K562 (cell line): ENCODE results near the gene FAM120B. TPM values are rescaled to one million over a fixed set of nuclear protein-coding genes. Genes with fewer than 3 reads are reported as not detected.
A peak's percentile ranks its signal among the peaks of the same experiment; 100 is the strongest.

Experiments used
- ATAC-seq: fragments of 200-7000 bp; cut with Tn5 transposase; 3 replicates; pipeline ENCODE4 v1.9.1; 2020; ENCODE audit warnings: moderate library complexity
- BruUV-seq: library from RNA; stranded (reverse); fragments of 400-500 nt; replicated peaks from 2 replicates; lab custom pipeline; 2021; lab: Mats Ljungman, UMichigan
- CTCF ChIA-PET: fragments of 300-600 bp; formaldehyde crosslinking; extraction: SDS; loops from one replicate; lab custom pipeline; 2021; ENCODE audit warnings: low intra/inter-chr PET ratio; lab: Yijun Ruan, JAX
- POLR2A ChIA-PET: fragments of 300-600, 350-650 bp; sonication (Branson Sonifier 250); formaldehyde crosslinking; extraction: SDS; loops from one replicate; lab custom pipeline; 2021; ENCODE audit warnings: antibody characterized with exemption, inconsistent platforms; lab: Yijun Ruan, JAX
- DNase-seq, 4 experiments: peaks; one replicate each; pipeline versions ENCODE4 v3.0.0 to v3.0.0-alpha.2; 2011 to 2018; ENCODE audit warnings: low spot score in 3 of 4, mixed read lengths in 3 of 4; ENCODE audit errors: extremely low read depth in 1 of 4
- FAIRE-seq: peaks from 2 replicates; lab custom pipeline; 2011; peaks lifted over from hg19 to GRCh38; lab: Jason Lieb, UNC
- H2AFZ ChIP-seq: 2 replicates; pipeline ENCODE4 v1.6.0; 2011; ENCODE audit warnings: low read depth, low read length, control low read depth, inconsistent platforms
- H3K27ac ChIP-seq: fragments of 200-600 bp; 3 replicates; pipeline ENCODE4 v1.8.0; 2011; ENCODE audit warnings: low read depth, mild to moderate bottlenecking, control low read depth, inconsistent platforms, low read length, moderate library complexity, mixed read lengths; ENCODE audit errors: extremely low read depth
- H3K27me3 ChIP-seq, 2 experiments: fragments of 300-600 bp in 1 of 2; 2 replicates in 1 of 2; 3 replicates in 1 of 2; pipeline versions ENCODE4 v1.6.0 to v1.8.0; 2011; ENCODE audit warnings: inconsistent platforms in 2 of 2, low read length in 2 of 2, mild to moderate bottlenecking in 1 of 2, mixed read lengths in 1 of 2, moderate library complexity in 1 of 2; ENCODE audit not compliant: control insufficient read depth in 2 of 2, insufficient read depth in 2 of 2
- H3K36me3 ChIP-seq: fragments of 300-600 bp; 3 replicates; pipeline ENCODE4 v1.8.0; 2011; ENCODE audit warnings: mild to moderate bottlenecking, low read length, inconsistent platforms; ENCODE audit not compliant: control insufficient read depth, insufficient read depth
- H3K4me1 ChIP-seq, 2 experiments: fragments of 200-600 bp in 1 of 2; replicated peaks in 1 of 2; 2 replicates in 1 of 2; 3 replicates in 1 of 2; pipeline versions ENCODE4 v1.5.1 to v1.8.0; 2011; ENCODE audit warnings: inconsistent platforms in 2 of 2, low read length in 2 of 2, mild to moderate bottlenecking in 1 of 2, mixed read lengths in 1 of 2, moderate library complexity in 1 of 2; ENCODE audit not compliant: control insufficient read depth in 2 of 2, insufficient read depth in 2 of 2
- H3K4me2 ChIP-seq: 2 replicates; pipeline ENCODE4 v1.6.1; 2011; ENCODE audit warnings: low read length, control low read depth, inconsistent platforms, mixed read lengths; ENCODE audit not compliant: insufficient read depth
- H3K4me3 ChIP-seq: fragments of 200-600 bp; sonication (generic), shearing (Covaris generic); 2 replicates; pipeline ENCODE4 v1.5.1; 2016; ENCODE audit warnings: control low read depth, inconsistent platforms
- H3K79me2 ChIP-seq: fragments of 200-600 bp; 3 replicates; pipeline ENCODE4 v1.8.0; 2011; ENCODE audit warnings: low read length, inconsistent platforms; ENCODE audit not compliant: control insufficient read depth, insufficient read depth
- H3K9ac ChIP-seq, 2 experiments: 2 replicates each; pipeline versions ENCODE4 v1.6.0 to v1.6.1; 2011; ENCODE audit warnings: low read depth in 2 of 2, low read length in 2 of 2, control low read depth in 1 of 2, inconsistent platforms in 1 of 2, mild to moderate bottlenecking in 1 of 2, mixed read lengths in 1 of 2; ENCODE audit not compliant: insufficient read depth in 1 of 2
- H3K9me1 ChIP-seq: one replicate; pipeline ENCODE4 v1.6.0; 2011; ENCODE audit warnings: inconsistent platforms, mild to moderate bottlenecking, low read length, moderate library complexity; ENCODE audit not compliant: control insufficient read depth, insufficient read depth
- H3K9me3 ChIP-seq: replicated peaks from 2 replicates; pipeline ENCODE4 v1.5.1; 2011; ENCODE audit warnings: low read depth, low read length, inconsistent platforms; ENCODE audit not compliant: control insufficient read depth, insufficient read depth
- H4K20me1 ChIP-seq: replicated peaks from 2 replicates; pipeline ENCODE4 v1.6.1; 2011; ENCODE audit warnings: low read length, inconsistent platforms, mixed read lengths; ENCODE audit not compliant: control insufficient read depth, insufficient read depth
- CBFB ChIP-seq: sonication (generic); formaldehyde crosslinking; IDR thresholded peaks from 2 replicates; pipeline ENCODE4 v1.4.0; 2020; ENCODE audit warnings: mild to moderate bottlenecking, missing genetic modification reagents
- CBX3 ChIP-seq, 2 experiments: IDR thresholded peaks; 1 replicate in 1 of 2; 2 replicates in 1 of 2; pipeline ENCODE4 v1.6.1; 2012; ENCODE audit warnings: inconsistent platforms in 2 of 2, low read length in 2 of 2, borderline replicate concordance in 1 of 2, control low read depth in 1 of 2
- ERF ChIP-seq: fragments of 450-650 bp; formaldehyde crosslinking; IDR thresholded peaks from 2 replicates; pipeline ENCODE4 v1.4.0; 2020; ENCODE audit warnings: mild to moderate bottlenecking, mixed read lengths
- ETV5 ChIP-seq: sonication (generic); formaldehyde crosslinking; IDR thresholded peaks from 2 replicates; pipeline ENCODE4 v1.4.0; 2020; ENCODE audit warnings: low read depth, mild to moderate bottlenecking, missing genetic modification reagents
- GTF2F1 ChIP-seq: IDR thresholded peaks from 2 replicates; pipeline ENCODE4 v1.6.1; 2011; ENCODE audit warnings: low read depth, low read length, improper control_type of control experiment
- PURB ChIP-seq: sonication (generic); formaldehyde crosslinking; IDR thresholded peaks from 2 replicates; pipeline ENCODE4 v1.9.0; 2021; ENCODE audit warnings: low read depth, mild to moderate bottlenecking, missing genetic modification reagents
- ZC3H4 ChIP-seq: sonication (generic); formaldehyde crosslinking; IDR thresholded peaks from 2 replicates; pipeline ENCODE4 v1.9.0; 2021; ENCODE audit warnings: missing genetic modification reagents, borderline replicate concordance
- ZNF174 ChIP-seq: fragments of 250-450 bp; sonication (Bioruptor Pico); IDR thresholded peaks from 2 replicates; pipeline ENCODE4 v1.4.0; 2020; ENCODE audit warnings: mild to moderate bottlenecking
- ZNF431 ChIP-seq: sonication (generic); formaldehyde crosslinking; IDR thresholded peaks from 2 replicates; pipeline ENCODE4 v1.8.0; 2022; ENCODE audit warnings: mild to moderate bottlenecking, missing genetic modification reagents
- ZNF445 ChIP-seq: fragments of 250-450 bp; sonication (Bioruptor Pico); IDR thresholded peaks from 2 replicates; pipeline ENCODE4 v1.4.0; 2020; ENCODE audit warnings: low read depth, mild to moderate bottlenecking, moderate library complexity
- ZNF57 ChIP-seq: fragments of 450-650 bp; formaldehyde crosslinking; IDR thresholded peaks from 2 replicates; pipeline ENCODE4 v1.4.0; 2020; ENCODE audit warnings: mild to moderate bottlenecking, moderate library complexity
- ZNF583 ChIP-seq: fragments of 250-450 bp; sonication (Bioruptor Pico); IDR thresholded peaks from 2 replicates; pipeline ENCODE4 v1.4.0; 2020
- WGBS: fragments of 100-300 bp; shearing (Covaris generic); methylation state at CpG from one replicate; pipeline ENCODE4 v1.1.6; 2016; ENCODE audit warnings: low coverage, mixed read lengths; ENCODE audit not compliant: insufficient coverage; ENCODE audit errors: missing lambda C conversion rate; 5-methylcytosine and 5-hydroxymethylcytosine counted together
- in situ Hi-C: fragments of 300-500 bp; cut with MboI; formaldehyde crosslinking; loops from 4 replicates; pipeline ENCODE4 v1.15.0; 2018; ENCODE audit warnings: inconsistent platforms, mixed read lengths
- intact Hi-C: fragments of 100-400 bp; cut with micrococcal nuclease; formaldehyde crosslinking; loops from 2 replicates; pipeline ENCODE4 v1.14.2; 2022
- polyA plus RNA-seq, 8 experiments: library from polyadenylated mRNA; depleted of rRNA in 4 of 8; stranded (reverse) in 5 of 8; unstranded in 3 of 8; fragments of >200 nt; fragmentation: Nextera tagmentation in 2 of 8; fragmentation: Illumina TruSeq in 1 of 8; extraction: Ambion mirVana in 2 of 8; extraction: Trizol in 1 of 8; gene quantifications; 2 replicates each; pipeline versions ENCODE4 v1.2.1 to v1.2.3, GENCODE V29; 2011 to 2014; ENCODE audit warnings: inconsistent platforms in 1 of 8, missing spikeins in 1 of 8
- total RNA-seq, 7 experiments: library from RNA; depleted of rRNA in 6 of 7; stranded (reverse); fragments of >200 nt in 6 of 7; fragmentation: Illumina TruSeq in 2 of 7; extraction: Trizol in 2 of 7; gene quantifications; 2 replicates each; pipeline versions ENCODE4 v1.2.1 to v1.2.3, GENCODE V29; 2011 to 2021; ENCODE audit warnings: low replicate concordance in 1 of 7
- TF ChIP-seq, protein P1 (sequence below): fragments of 450-650 bp; formaldehyde crosslinking; IDR thresholded peaks from 2 replicates; pipeline ENCODE4 v1.4.0; 2020; ENCODE audit warnings: mild to moderate bottlenecking, moderate library complexity

FAM120B gene
- total and polyA plus RNA-seq, 9 of the 15 experiments (the other 6 are each of a cell fraction or from before 2014, with no cell fraction given), result 3.5 to 22.6 (median 14.7) TPM

- H3K27me3 ChIP-seq, result no peaks in the 10 kb centered on the region
- H3K4me1 ChIP-seq, result peaks cover 20 to 22% of the 10 kb centered on the region in 2 experiments; a peak in 4 of 5 replicates
- FAIRE-seq (no peak), DNase-seq (no peak), ATAC-seq (peak; percentile 31)
- H3K27ac ChIP-seq, result peak overlapping the region; percentile 23; the same call in 1 of the 3 replicates
- no TSS peak for BruUV-seq
- H3K79me2 ChIP-seq, result peaks cover 47% of the 10 kb centered on the region
- ChIA-PET CTCF (interaction anchor here (0.6 to 1.2 kb wide), 2 partner anchors 13 to 280 kb away, joined by 3 read pairs; no protein-coding TSS in a partner anchor), POLR2A (interaction anchor here (0.6 to 1.1 kb wide), 3 partner anchors 11 to 343 kb away, joined by 3 read pairs; no protein-coding TSS in a partner anchor)
- no peaks in the 10 kb centered on the region for H3K9me1 ChIP-seq
- H3K36me3 ChIP-seq, result peaks cover 13% of the 10 kb centered on the region; the same call in 2 of the 3 replicates
- peak overlapping the region; percentile 99 for H3K4me2 ChIP-seq
- TF ChIP-seq, protein P1, sequence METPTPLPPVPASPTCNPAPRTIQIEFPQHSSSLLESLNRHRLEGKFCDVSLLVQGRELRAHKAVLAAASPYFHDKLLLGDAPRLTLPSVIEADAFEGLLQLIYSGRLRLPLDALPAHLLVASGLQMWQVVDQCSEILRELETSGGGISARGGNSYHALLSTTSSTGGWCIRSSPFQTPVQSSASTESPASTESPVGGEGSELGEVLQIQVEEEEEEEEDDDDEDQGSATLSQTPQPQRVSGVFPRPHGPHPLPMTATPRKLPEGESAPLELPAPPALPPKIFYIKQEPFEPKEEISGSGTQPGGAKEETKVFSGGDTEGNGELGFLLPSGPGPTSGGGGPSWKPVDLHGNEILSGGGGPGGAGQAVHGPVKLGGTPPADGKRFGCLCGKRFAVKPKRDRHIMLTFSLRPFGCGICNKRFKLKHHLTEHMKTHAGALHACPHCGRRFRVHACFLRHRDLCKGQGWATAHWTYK, result 0 out of 2 replicates have a peak, but pooled peaks have one; percentile 18
- TF ChIP-seq GTF2F1 (0 out of 2 replicates have a peak, but pooled peaks have one; percentile 10), ZNF174 (CRISPR knock-in tag) (no peak), PURB (CRISPR knock-in tag) (no peak), ZNF431 (CRISPR knock-in tag) (0 out of 2 replicates have a peak, but pooled peaks have one; percentile 7), ZC3H4 (CRISPR knock-in tag) (no peak), ETV5 (0 out of 2 replicates have a peak, but pooled peaks have one; percentile 8), CBX3 (IDR thresholded peaks at IDR 0.05; ENCODE audit: borderline replicate concordance in 1 of 2, low read length in 2 of 2) (no peak), ZNF57 (CRISPR knock-in tag) (0 out of 2 replicates have a peak, but pooled peaks have one; percentile 10), ZNF583 (CRISPR knock-in tag) (peak; percentile 45; the same call in 1 of the 2 replicates), ERF (CRISPR knock-in tag) (0 out of 2 replicates have a peak, but pooled peaks have one; percentile 68), ZNF445 (CRISPR knock-in tag) (no peak), CBFB (CRISPR knock-in tag) (0 out of 2 replicates have a peak, but pooled peaks have one; percentile 88)
- peak overlapping the region; percentile 70 for H3K4me3 ChIP-seq
- peak overlapping the region; percentile 95 for H2AFZ ChIP-seq
- H4K20me1 ChIP-seq, result peaks cover 4% of the 10 kb centered on the region; the same call in 1 of the 2 replicates
- in situ Hi-C loops (no loop called here), intact Hi-C loops (no loop called here)
- 19% methylated on average over 24 of the region's 29 CpGs for WGBS
- H3K9me3 ChIP-seq, result 0 out of 2 replicates have a peak, but pooled peaks cover 1% of the 10 kb centered on the region
- peak overlapping the region; percentile 83 to 98; a peak in 3 of 4 replicates for H3K9ac ChIP-seq
Measured at GRCh38 chr6:170305805-170306323, 694 bp upstream of the FAM120B start.
